HG03103 (cell line): ENCODE measurements around the gene ARRB1.

Experiments
- ATAC-seq: cut with Tn5 transposase; IDR thresholded peaks from one replicate; pipeline ENCODE4 v1.9.1; 2021; ENCODE audit warnings: low read depth; ENCODE audit not compliant: unreplicated experiment

The ARRB1 gene

DNA sequence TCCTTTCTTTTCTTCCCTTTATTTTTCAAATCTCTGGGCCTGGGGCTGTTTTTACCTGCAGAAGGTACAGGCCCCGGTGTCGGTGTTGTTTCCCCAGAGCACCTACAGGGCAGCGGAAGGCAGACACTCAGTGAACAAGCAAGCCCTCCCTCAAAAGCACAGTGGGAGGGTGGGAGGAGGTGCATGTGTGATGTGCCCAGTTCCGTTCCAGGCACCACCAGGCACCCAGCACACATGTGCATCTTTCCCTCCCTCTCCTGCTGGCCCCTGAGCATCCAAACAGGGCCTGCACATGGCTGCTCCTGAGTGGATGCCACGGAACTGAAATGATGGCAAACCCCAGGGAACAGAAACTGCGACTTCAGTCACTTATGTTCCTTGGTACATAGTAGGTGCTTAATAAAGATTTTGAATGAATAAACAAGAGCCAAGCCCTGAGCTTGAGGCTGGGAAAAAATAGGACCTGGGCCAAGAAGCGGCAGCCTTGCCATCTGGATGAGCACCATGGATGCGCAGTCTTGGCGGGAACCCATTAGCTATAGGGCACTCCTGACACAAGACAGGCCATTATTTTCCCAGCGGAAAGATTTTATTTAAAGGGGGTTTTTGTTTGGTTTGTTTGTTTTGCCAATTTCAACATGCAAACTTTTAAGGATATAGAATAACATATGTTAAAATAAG is 47.8 kb downstream of the ARRB1 start:
- no peak for ATAC-seq

DNA sequence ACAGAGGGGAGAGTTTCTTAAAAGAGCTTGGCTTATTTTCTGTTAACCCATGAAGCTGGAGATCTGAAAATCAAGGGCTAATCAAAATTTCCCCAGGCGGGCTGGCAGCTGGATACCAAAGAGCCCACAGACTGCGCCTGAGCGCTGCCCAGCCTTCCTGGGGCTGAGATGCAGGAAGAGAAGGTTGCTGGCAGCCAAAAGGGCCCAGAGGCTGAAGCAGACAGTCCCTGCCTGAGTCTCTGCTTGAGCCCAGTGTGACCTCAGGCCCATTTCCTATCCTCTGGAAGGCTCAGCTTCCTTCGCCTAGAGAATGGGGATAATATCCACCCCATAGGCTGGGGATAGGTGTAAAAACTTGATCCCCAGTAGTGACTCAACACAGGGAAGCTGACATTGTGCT is 49.1 kb downstream of the ARRB1 start:
- no peak for ATAC-seq

DNA sequence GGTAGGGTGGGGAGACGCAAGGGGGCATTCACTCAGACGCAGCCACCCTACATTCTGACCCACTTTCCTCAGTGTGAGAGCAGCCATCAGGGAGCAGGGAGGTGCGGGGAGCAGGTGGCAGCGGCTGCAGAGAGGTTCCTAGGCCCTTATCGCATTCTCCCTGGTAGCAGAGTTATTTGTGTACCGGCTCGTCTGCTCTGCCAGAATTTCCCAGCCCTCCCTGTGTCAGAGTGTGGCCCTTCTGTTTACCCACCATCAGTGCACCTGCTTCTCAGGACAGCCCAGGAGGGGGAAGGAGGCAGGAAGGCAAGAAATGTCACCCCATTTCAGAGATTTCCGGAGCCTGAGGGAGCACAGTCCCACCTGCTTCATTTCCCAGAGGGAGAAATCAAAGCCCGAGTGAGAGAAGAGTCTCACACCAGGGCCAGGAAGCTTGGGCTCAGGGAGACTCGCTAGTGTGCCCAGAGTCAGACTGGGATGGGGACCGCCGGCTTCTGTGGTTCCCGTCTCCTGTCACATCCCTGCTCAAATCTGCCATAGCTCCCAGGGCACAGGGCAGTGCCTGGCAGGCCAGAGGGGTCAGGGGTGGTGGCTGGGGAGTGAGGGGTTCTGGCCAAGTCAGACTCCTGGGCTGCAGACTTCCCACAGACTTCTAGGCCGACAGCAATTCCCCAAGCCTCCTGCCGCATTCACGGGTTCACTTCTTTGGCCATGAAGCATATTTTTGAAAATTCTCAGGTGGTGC is 49.7 kb downstream of the ARRB1 start:
- no peak for ATAC-seq

DNA sequence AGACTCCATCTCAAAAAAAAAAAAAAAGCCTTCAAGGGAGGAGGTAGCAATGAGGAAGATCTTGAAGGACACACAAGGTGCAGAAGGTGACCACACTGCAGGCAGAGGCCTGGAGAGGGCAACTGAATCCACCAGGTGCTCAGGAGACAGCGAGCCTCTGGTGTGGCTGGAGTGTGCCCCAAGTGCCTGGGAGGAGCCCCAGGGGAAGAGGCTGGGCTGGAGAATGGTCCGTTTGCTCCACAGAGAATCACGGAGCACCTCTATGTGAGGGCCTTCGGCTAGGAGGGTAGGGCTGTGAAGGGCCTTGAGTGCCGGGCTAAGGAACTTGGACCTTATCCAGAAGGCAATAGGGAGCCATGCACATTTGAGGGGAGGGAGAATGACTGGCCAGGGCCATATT is 50.3 kb downstream of the ARRB1 start:
- no peak for ATAC-seq

DNA sequence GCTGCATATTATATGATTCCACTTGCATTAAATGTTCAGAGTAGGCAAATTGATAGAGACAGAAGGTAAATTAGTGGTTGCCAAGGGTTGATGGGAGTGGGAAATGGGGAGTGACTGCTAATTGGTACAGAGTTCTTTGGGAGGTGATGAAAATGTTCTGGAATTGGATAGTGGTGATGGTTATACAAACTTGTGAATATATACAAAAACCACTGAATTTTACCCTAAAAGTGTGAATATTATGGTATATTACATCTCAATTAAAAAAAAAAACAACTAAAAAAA is 52.5 kb downstream of the ARRB1 start:
- ATAC-seq = no peak

DNA sequence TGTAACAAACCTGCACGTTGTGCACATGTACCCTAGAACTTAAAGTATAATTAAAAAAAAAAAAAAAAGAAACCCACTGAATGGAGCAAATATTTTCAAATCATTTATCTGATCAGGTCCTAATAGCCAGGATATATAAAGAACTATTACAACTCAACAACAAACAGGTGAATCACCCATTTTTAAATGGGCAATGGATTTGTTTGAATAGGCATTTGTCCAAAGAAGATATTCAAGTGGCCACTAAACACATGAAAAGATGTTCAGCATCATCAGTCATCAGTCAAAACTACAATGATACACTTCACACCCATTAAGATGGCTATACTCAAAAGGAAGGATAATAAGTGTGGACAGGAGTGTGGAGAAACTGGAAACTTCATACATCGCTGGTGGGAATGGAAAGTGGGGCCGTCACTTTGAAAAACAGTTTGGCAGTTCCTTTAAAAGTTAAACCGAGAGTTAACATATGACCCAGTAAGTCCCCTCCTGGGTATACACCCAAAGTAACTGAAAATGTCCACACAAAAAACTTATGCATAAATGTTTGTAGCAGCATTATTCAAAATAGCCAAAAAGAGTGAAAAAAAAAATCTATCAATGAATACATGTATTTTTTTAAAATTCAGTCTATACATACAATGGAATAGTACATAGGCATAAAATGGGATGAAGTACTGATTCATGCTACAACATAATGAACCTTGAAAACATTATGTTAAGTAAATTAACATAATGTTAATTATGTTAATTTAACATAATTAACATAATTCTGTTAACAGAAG is 53.1 kb downstream of the ARRB1 start:
- ATAC-seq = no peak

DNA sequence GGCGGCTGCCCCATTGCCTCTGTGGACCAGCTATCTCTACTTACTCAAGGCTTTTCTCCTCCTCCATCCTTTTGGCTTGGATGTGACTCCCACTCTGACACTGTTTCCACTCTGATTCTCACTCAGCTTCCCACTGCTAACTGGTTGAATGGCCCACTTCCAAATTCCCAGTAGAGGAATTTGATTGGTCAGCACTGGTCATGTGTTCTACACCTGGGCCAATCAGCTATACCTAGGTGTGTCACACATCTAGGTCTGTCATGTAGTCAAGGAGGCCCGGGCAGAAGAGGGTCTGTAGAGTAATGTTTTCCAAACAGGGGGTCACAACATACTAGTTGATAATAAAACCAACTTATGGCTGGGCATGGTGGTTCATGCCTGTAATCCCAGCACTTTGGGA is 57.6 kb downstream of the ARRB1 start:
- no peak for ATAC-seq

DNA sequence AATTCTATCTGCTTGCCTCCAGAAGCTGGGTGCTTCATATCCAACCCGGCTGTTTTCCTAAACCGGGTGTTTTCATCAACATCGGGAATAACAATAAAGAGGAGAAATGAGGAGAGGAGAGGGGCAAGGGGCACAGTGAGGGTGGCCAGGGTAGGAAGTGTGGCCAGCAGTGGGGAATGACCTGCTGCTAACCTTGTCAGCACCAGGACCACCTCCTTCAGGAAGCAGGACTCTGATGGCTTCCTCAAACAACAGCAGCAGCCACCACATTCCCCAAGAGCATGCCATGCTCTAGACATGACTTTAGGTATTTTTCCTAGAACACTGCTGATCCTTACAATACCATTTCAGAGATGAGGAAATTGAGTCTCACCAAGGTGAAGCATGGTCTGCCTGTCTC is 58.5 kb downstream of the ARRB1 start:
- no peak for ATAC-seq

DNA sequence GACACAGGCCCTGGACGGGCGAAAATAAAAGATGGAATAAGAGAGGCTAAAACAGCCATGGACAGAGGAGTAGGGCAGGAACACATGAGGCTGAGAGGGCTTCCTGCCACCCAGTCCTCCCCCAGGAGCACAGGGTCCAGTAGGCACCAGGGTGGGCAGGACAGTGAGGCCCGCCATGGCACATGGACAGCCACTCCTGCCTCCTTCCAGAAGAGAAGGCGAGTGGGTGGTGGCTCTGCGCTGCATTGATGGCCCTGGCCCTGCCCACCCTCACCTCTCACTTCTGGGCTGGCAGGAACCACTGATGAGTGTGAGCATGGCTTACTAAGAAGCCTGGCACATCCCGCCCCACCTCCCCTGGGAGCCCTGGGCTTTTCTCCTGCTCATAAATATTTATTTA is 59.7 kb downstream of the ARRB1 start:
- no peak for ATAC-seq

DNA sequence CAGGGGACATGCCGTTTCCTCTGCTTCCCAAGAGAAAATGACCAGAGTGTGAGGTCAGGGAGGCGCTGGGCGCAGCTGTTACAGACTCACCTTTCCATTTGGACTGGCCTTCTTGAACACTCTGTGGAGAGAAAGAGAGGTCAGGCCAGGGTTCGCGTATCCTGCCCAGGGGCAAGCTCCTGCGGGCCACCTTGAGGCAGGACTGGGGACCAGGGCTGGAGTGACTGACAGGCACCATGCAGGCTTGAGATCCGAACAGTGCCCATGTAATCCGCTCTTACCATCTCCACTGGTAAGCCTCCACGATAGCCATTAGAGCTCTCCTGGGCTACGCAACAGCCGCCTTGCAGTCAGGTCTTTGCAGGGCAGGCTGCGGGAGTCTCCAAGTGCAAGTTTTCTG is 61.5 kb downstream of the ARRB1 start:
- no peak for ATAC-seq

DNA sequence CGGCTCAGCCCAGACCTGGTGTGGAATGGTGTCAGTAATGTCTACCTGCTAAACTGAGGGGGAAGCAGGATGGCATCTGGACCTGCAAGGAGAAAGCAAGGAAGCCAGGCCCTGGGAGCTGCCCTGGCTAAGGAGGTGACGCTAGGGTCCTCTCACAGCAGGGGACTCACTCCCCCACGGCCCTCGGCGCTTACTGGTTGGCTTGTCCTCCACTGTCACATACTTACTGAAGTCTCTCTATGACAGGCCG is 62.0 kb downstream of the ARRB1 start:
- no peak for ATAC-seq

DNA sequence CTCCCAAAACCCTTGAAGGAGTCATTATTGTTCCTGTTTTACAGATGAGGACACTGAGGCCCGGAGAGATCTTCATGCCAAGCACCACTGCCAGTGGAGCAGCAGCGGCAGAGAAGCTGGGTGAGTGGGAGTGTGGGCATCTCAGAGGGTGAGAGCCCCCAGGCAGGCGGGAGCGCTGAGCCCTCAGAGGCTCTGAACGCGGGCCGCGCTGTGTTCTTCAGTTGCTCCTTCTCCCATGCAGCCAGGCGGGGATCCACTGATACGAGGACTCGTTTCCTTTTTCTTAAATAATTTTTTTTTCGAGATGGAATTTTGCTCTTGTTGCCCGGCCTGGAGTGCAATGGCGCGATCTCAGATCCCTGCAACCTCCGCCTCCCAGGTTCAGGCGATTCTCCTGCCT is 63.9 kb downstream of the ARRB1 start:
- ATAC-seq = no peak

DNA sequence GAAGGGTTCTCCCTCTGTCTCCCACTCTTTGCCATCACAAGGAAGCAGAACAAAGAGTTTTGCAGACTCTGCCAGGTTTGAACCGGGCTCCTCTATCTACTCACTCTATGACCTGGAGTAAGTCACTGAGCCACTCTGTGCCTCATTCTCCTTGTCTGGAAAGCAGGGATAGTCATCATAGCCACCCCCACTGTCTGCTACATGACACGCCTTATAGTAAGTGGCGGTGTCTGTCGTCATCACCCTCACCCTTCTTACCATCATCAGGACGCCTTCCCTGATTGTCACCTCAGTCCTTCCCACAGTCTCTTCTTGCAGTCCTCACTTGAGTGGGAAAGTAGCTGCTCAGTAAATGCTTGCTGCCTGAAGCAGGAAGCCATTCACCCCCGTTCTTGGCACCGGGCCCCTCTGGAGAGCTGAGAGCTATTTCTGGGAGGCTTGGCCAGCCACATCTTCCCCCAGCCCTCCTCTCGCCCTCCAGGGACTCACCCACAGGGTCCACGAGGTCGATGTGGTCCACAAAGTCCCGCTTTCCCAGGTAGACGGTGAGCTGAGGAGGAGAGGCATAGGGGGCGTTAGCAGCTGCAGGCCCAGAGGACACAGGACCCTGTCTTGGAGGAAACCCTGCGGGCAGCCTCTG is 64.5 kb downstream of the ARRB1 start:
- ATAC-seq = no peak

DNA sequence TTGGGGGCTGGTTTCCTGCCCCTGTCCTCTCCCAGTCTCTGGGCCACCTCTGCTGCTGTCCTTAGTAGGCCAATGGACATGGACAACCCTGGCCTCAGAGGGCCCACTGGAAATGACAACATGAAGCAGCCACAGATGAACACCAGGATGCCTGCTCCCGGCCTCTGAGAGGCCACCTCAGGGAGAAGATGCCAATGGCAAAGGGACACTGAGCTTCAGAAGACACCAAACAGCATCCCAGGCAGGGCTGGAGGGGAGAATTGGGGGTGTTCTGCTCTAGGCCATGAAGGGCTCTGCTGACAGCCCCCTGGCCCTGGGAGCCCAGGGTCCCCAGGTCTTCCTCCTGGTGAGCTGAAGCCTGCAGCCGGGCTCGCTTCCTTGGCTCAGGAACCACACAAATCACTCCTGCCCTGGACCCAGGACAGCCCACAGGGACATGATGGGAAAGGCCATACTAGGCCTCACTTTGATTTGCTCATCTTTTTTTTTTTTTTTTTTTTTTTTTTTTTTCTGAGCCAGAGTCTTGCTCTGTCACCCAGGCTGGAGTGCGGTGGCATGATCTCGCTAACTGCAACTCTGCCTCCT is 65.6 kb downstream of the ARRB1 start:
- no peak for ATAC-seq

DNA sequence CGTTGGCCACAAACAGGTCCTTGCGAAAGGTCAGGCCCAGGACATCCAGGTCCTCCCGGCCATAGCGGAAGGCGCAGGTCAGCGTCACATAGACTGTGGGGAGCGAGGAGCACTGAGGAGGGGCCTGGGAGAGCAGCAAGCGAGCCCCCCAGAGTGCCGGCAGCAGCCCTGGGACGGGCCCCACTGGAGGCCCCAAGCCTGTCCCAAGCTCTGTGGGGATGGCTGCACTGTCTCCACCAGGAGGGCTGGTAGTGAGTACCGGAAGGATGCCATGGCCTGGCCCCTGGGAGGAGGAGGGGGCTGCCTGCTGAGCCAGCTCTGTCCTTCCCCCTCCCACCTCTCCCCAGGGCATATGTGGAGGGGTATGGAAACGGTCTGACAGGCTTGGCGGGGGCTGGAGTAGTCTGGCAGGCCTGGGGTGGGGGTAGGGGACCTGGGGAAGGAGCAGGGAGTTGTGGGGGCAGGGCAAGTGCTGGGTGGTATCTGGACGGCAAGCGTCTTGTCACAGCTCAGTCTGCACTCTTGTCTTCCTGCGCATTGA is 68.0 kb downstream of the ARRB1 start:
- ATAC-seq = no peak

DNA sequence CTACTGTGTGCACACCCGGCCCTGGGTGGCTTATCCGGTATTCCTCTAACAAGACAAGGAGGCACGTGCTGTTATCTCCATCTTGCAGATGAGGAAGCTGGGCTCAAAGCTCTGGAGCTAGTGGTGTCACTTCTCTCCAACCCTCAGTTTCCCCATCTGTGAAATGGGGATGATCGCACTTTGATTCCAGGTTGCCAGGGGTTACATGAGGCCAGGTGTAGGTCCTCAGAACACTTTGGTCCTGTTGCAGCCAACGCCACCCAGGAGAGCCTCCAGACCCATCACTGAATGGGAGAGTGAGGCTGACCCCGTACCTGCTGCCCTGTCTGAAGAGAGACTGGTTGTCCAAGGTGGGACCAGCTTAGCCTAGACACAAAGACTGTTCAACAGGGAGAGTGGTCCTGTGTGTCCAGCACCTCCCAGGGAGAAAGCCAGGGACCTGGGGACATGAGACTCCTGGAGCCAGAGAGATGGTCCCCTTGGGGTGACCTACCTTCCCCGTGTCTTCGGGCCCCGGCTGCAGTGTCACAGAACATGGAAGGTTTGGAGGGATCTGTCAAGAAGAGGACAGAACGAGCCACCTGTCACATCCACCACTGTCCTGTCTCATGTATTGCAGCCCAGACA is 69.9 kb downstream of the ARRB1 start:
- ATAC-seq = no peak

DNA sequence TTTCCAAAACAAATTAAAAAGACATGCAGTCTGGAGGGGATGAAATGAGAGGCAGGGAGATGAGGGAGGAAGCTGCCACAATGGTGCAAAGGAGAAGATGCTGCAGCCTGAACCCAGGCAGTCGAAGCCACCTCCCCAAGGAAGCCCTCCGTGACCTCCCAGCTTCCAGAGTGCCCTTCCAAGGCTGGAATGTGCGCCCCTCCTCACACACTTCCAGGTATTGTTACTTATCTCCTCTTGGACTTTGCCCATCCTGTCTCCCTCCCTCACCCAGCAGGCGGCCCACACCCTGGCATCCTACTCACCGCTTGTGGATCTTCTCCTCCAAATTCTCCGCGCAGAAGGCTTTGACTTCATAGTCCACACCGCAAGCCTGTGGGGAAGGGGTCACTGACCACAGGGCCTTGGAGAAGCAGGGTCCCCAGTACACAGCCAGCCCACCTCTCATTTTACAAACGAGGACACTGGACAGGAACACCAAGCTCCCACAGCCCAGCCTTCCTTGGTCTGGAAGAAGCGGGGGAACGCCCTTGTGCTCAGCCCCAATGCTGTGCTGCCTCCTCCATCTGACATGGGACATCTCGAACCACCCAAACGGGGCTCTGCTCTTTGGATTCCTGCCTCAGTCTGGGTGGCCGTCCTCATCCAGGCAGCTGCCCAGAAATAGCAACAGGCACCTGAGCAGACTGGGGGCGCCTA is 70.5 kb downstream of the ARRB1 start:
- ATAC-seq = no peak

DNA sequence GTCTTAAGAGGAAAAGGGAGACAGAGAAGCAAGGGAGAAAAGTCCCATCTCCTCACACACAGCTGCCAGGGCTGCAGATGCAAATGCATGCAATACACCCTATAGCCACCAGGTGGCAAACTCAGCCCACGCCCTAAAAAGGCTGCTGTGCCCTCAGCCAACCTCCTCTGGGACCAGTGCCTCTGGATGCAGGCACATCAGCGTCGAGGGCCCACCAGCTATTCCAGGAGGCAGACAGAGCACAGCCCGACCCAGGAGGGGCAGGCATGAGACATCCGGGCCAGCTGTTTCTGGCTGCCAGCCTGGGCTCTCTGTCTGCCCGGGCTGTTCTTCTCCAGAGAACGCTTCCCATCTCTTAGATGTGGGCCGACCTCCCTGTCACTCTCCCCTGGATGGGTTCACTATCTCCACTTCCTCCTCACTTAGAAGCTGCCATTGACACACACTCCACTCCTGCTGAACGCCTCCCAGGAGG is 71.2 kb downstream of the ARRB1 start:
- ATAC-seq = no peak

DNA sequence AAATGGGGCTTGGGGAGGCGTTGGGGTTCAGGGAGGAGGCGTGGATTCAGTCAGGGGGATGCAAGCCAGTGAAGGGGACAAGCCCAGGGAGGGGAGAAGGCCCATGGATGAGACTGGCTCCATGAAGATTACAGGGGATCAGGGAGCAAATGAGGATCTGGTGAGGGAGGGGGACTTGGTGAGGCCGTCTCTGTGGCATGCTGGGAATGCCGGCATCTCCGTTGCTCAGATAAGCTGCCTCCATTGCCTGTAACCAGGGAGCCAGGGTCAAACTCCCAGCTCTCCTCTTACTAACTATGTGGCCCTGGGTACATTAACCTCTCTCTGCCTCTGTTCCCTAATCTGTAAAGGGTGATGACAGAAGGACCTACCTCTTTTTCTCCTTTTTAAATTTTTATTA is 72.2 kb downstream of the ARRB1 start:
- ATAC-seq = no peak
